ENCODE results near the gene SLC66A2. TPM values are rescaled to one million over a fixed set of nuclear protein-coding genes. Genes with fewer than 3 reads are reported as not detected.

The SLC66A2 gene
- polyA plus RNA-seq, 4 donors, result 21.1 to 34.6 (median 30.0) TPM

- no peak for DNase-seq (ENCODE audit: low read depth in 4 of 4, low spot score in 2 of 4)
Measured at GRCh38 chr18:79905389-79905911, 46.0 kb downstream of the SLC66A2 start.

- no peak for DNase-seq (ENCODE audit: low read depth in 4 of 4, low spot score in 2 of 4)
Measured at GRCh38 chr18:79904357-79905147, 46.9 kb downstream of the SLC66A2 start.

GRCh38 chr18:79903787-79904356 is 47.6 kb downstream of the SLC66A2 start:
- DNase-seq (ENCODE audit: low read depth in 4 of 4, low spot score in 2 of 4), result no peak

GRCh38 chr18:79903071-79903635 is 48.3 kb downstream of the SLC66A2 start:
- no peak for DNase-seq (ENCODE audit: low read depth in 4 of 4, low spot score in 2 of 4)

GRCh38 chr18:79902640-79903039 is 48.8 kb downstream of the SLC66A2 start:
- no peak for DNase-seq (ENCODE audit: low read depth in 4 of 4, low spot score in 2 of 4)

GRCh38 chr18:79902075-79902474 is 49.4 kb downstream of the SLC66A2 start:
- DNase-seq (ENCODE audit: low read depth in 4 of 4, low spot score in 2 of 4), result no peak

GRCh38 chr18:79901665-79902064 is 49.8 kb downstream of the SLC66A2 start:
- DNase-seq (ENCODE audit: low read depth in 4 of 4, low spot score in 2 of 4), result no peak

- no peak for DNase-seq (ENCODE audit: low read depth in 4 of 4, low spot score in 2 of 4)
Measured at GRCh38 chr18:79900610-79901570, 50.6 kb downstream of the SLC66A2 start.

GRCh38 chr18:79899609-79900445 is 51.6 kb downstream of the SLC66A2 start:
- DNase-seq (ENCODE audit: low read depth in 4 of 4, low spot score in 2 of 4), result no peak

GRCh38 chr18:79898952-79899608 is 52.4 kb downstream of the SLC66A2 start:
- no peak for DNase-seq (ENCODE audit: low read depth in 4 of 4, low spot score in 2 of 4)

- no peak for DNase-seq (ENCODE audit: low read depth in 4 of 4, low spot score in 2 of 4)
Measured at GRCh38 chr18:79897940-79898625, 53.4 kb downstream of the SLC66A2 start.

- no peak for DNase-seq (ENCODE audit: low read depth in 4 of 4, low spot score in 2 of 4)
Measured at GRCh38 chr18:79896738-79897137, 54.7 kb downstream of the SLC66A2 start.

- DNase-seq (ENCODE audit: low read depth in 4 of 4, low spot score in 2 of 4), result no peak
Measured at GRCh38 chr18:79890674-79891073, 60.8 kb downstream of the SLC66A2 start.

GRCh38 chr18:79889569-79889968 is 61.9 kb downstream of the SLC66A2 start:
- DNase-seq (ENCODE audit: low read depth in 4 of 4, low spot score in 2 of 4), result no peak

GRCh38 chr18:79888016-79888415 is 63.4 kb downstream of the SLC66A2 start:
- no peak for DNase-seq (ENCODE audit: low read depth in 4 of 4, low spot score in 2 of 4)

GRCh38 chr18:79887181-79888000 is 64.1 kb downstream of the SLC66A2 start:
- no peak for DNase-seq (ENCODE audit: low read depth in 4 of 4, low spot score in 2 of 4)

GRCh38 chr18:79884963-79885728 is 66.3 kb downstream of the SLC66A2 start:
- no peak for DNase-seq (ENCODE audit: low read depth in 4 of 4, low spot score in 2 of 4)
